Fibroblast of villous mesenchyme (primary cell): Measurements from ENCODE around the gene CEACAM19. TPM values are rescaled to one million over a fixed set of nuclear protein-coding genes. Genes with fewer than 3 reads are reported as not detected.

ENCODE experiments used
- DNase-seq: peaks from one replicate; pipeline ENCODE4 v3.0.0-alpha.2; 2010; ENCODE audit warnings: low read depth
- H3K4me3 ChIP-seq: 2 replicates; pipeline ENCODE4 v1.5.1; 2011; ENCODE audit warnings: low read depth, mild to moderate bottlenecking, low read length
- total RNA-seq: library from RNA; depleted of rRNA; stranded (reverse); fragments of >200 nt; gene quantifications from 2 replicates; pipeline ENCODE4 v1.2.3, GENCODE V29; 2012
- TF ChIP-seq, protein P1 (sequence below): IDR thresholded peaks from 2 replicates; pipeline ENCODE4 v1.5.1; 2012; ENCODE audit warnings: low read depth, mild to moderate bottlenecking, low read length; ENCODE audit not compliant: insufficient read depth

Gene CEACAM19
- total RNA-seq, 1 donor = 5.6 TPM

DNA sequence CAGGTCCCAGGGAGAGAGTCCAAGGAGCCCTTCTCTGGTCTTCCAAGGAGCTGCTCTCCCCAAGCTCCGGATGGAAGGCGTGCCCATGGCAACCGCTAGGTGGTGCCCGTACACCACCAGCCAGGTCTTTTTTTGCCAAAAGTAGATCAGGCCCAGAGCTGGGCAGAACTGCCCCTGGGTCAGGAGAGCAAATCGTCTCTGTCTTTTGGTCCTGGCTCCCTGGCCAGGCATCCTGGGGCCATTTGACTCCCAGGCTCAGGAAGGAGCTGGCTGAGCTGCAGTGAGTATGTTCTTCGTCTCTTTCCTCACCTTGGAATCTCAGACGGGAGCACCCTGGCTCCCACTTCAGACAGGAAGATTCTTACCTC lies 52.7 kb downstream of the CEACAM19 start:
- H3K4me3 ChIP-seq = no peak overlapping the region
- peak; percentile 83 for DNase-seq
- TF ChIP-seq, protein P1, sequence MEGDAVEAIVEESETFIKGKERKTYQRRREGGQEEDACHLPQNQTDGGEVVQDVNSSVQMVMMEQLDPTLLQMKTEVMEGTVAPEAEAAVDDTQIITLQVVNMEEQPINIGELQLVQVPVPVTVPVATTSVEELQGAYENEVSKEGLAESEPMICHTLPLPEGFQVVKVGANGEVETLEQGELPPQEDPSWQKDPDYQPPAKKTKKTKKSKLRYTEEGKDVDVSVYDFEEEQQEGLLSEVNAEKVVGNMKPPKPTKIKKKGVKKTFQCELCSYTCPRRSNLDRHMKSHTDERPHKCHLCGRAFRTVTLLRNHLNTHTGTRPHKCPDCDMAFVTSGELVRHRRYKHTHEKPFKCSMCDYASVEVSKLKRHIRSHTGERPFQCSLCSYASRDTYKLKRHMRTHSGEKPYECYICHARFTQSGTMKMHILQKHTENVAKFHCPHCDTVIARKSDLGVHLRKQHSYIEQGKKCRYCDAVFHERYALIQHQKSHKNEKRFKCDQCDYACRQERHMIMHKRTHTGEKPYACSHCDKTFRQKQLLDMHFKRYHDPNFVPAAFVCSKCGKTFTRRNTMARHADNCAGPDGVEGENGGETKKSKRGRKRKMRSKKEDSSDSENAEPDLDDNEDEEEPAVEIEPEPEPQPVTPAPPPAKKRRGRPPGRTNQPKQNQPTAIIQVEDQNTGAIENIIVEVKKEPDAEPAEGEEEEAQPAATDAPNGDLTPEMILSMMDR = peak; percentile 96

DNA sequence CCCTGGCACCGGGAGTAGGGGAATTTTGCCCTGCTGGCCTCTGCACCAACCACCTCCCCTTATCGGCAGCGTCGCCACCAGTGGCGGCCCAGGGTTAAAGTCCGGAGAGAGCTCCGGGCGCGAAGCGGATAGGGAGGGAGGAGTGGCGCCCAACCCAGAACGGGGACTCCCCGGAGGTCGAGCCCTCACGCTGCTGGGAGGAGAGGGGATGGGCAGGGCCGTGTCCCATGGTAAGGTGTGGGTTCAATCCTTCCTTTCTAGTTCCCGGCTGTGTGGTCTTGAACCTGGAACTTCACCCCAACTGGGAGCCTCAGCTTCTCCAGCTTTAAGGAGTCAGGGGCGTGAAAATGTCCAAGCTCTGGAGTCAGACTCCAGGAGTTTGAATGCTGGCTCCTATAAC lies 54.0 kb downstream of the CEACAM19 start:
- DNase-seq = no peak
- TF ChIP-seq, protein P1 = no peak
- no peak overlapping the region for H3K4me3 ChIP-seq

DNA sequence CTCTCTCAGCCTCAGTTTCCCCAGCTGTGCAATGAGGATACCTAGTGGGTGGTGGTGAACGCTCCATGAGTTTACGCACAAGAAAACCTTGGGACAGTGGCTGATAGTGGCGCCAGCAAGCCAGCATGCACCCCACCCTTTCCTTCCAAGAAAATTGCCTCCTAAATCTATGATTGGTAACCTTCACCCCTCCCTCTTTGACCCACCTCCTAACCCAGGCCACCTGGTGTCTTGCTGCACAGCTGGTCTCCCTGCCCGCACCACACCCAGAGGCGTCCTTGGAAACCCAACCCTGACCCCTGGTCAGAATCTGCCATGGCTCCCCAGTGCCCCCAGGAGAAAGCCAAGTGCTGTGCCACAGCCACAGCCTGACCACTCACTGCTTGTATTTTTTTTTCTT lies 54.4 kb downstream of the CEACAM19 start:
- no peak for DNase-seq
- TF ChIP-seq, protein P1 = no peak
- H3K4me3 ChIP-seq = no peak overlapping the region

DNA sequence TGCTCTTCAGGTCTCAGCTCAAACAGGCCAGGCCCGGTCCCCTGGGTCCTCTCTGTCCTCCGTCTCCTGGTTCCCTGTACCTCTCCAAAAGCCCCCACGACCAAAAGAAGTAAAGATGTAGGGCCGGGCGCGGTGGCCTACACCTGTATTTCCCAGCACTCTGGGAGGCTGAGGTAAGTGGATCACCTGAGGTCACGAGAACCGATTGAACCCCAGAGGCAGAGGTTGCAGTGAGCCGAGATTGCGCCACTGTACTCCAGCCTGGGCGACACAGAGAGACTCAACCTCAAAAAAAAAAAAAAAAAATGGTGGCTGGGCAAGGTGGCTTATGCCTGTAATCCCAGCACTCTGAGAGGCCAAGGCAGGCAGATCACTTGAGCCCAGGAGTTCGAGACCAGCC lies 55.2 kb downstream of the CEACAM19 start:
- H3K4me3 ChIP-seq = no peak overlapping the region
- TF ChIP-seq, protein P1 = no peak
- no peak for DNase-seq

DNA sequence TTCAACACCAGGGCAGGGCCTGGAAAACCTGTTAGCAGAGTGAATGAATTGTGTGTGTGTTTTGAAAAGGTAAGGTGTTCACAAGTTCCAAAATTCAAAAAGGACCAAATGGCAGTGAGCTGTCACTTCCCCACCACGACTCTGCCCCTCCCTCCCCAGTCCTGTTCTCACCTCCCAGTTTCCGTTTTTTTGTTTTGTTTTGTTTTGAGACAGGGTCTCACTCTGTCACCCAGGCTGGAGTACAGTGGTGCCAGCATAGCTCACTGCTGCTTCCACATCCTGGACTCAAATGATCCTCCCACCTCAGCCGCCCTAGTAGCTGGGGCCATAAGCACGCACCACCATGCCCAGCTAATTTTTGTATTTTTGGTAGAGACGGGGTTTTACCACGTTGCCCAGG lies 56.9 kb downstream of the CEACAM19 start:
- TF ChIP-seq, protein P1 = no peak
- H3K4me3 ChIP-seq = no peak overlapping the region
- DNase-seq = no peak

DNA sequence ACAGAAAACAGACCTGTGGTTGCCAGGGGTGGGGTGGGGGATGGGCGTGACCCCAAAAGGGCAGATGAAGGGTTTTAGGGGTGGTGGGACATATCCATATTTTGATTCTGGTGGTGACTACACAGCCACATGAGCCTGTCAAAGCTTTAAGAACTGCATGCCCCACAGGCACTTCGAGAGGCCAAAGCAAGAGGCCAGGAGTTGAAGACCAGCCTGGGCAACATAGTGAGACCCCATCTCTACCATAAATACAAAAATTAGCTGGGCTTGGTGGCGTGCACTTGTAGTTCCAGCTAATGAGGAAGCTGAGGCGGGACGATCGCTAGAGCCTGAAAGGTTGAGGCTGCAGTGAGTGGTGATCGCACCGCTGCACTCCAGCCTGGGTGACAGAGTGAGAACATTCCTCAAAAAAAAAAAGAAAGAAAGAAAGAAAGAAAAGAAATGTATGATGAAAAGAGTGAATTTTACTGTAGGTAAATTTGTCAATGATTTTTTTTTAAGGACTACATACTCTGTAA lies 58.3 kb downstream of the CEACAM19 start:
- no peak for DNase-seq
- no peak overlapping the region for H3K4me3 ChIP-seq
- TF ChIP-seq, protein P1 = no peak

DNA sequence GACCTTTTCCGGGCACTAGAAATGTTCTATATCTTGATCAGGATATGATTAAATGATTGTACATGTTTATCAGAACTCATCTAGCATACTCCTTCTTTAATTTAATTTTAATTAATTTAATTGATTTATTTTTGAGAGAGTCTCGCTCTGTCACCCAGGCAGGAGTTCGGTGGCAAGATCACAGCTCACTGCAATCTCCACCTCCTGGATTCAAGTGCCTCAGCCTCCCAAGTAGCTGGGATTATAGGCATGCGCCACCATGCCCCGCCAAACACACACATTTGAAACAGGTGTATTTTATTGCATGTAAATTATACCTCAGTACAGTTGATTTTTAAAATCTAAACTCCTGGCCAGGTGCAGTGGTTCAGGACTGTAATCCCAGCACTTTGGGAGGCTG lies 59.8 kb downstream of the CEACAM19 start:
- no peak for DNase-seq
- TF ChIP-seq, protein P1 = no peak
- H3K4me3 ChIP-seq = no peak overlapping the region
